GM18858 (cell line): ENCODE measurements around the gene TES.
"Not testable (repeated sequence)": the region's sequence is repeated elsewhere in the genome, so short reads cannot be mapped to it uniquely, and the experiment has no call there.

Source experiments
- ATAC-seq: cut with Tn5 transposase; IDR thresholded peaks from one replicate; pipeline ENCODE4 v1.9.1; 2021; ENCODE audit not compliant: unreplicated experiment

The TES gene

DNA sequence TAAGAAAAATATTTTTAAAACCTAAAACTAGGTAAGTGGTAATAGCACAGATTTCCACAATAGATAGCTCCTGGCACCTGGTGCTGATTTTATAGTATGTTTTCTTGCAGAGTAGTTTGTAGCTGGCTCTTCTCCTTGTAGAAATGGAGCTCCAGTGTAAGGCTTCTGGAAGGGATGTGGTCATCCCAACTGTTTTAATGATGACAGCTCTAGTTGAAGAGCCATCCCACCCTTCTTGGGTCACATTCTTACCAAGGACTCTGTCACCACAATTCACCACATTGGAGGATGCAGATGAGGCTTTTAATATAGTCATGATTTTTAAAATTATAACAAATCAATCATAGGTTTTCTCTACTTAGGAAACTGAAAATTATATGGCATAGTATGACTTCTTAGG, 31.0 kb downstream of the TES start:
- no peak for ATAC-seq

DNA sequence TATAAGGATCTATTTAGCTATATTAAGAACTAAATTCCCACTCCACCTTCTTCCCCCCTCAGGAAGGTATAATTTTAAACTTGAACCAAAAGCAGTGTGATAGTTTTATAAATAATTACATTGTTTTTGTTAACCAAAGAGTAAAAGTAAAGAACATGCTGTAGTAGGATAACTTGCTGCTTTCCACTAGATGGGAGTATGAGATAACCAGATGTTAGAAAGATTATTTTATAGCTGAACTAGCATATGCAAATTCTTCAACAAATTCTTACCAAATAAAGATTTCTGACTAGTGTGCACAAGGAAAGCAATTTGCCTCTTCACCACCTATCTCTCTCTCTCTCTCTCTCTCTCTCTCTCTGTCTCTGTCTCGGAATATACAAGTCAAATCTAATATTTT, 31.8 kb downstream of the TES start:
- ATAC-seq = no peak

DNA sequence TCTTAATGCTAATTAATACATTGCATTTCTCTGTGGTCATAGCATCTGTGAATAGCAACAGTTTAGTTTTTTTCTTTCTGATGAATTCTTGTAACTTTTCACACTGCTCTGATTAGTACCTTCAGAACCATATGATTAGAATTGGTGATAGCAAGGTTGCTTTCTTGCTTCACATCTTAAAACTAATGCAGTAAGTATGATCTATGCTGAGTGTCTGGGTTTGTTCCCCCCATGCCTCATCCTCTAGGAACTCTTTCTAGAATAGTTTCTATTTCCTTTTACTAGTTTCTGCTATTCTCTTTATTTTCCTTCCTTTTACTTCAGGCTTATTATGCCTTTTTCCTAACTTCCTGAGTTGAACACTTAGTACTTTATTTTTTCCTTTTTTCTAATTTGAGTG, 32.4 kb downstream of the TES start:
- no peak for ATAC-seq

DNA sequence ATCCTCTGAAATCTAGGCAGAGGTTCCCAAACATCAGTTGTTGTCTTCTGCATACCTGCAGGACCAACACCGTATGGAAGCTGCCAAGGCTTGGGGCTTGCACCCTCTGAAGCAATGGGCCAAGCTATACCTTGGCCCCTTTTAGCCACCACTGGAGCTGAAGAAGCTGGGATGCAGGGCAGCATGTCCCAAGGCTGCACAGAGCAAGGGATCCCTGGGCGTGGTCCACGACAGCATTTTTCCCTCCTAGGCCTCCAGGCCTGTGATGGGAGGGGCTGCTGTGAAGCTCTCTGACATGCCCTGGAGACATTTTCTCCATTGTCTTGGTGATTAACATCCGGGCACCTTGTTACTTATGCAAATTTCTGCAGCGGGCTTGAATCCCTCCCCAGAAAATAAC, 34.5 kb downstream of the TES start:
- ATAC-seq = not testable (repeated sequence)

DNA sequence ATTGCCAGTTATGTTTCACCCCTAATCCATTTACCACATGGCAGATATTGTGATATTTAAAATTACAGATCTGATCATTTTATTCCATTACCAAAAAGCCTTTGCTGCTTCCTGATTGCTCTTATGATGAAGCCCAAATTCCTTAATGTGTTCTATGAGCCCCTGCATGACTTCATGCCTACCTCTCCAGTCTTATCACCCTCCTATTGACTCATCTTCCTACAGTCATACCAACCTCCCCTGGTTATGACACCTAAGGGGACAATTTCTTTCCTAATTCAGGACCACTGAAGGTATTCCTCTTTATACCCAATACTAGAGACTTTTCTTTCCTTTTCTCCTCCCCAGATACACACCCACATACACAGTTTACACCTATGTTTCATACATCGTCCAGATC, 36.0 kb downstream of the TES start:
- ATAC-seq = no peak

DNA sequence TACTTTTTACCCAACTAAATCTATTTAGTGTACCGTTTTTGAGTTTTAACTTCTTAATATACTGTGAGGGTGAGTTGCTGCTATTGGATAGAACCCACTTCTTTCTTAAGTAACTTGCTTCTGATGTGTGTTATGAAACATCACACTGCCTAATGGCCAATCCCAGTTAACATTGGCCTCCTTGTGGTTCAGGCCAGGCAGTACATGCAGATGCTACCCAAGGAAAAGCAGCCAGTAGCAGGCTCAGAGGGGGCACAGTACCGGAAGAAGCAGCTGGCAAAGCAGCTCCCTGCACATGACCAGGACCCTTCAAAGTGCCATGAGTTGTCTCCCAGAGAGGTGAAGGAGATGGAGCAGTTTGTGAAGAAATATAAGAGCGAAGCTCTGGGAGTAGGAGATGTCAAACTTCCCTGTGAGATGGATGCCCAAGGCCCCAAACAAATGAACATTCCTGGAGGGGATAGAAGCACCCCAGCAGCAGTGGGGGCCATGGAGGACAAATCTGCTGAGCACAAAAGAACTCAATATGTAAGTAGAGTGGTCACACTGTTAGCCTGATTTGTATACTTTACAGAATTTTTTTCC, 39.7 kb downstream of the TES start:
- peak; percentile 70 for ATAC-seq

DNA sequence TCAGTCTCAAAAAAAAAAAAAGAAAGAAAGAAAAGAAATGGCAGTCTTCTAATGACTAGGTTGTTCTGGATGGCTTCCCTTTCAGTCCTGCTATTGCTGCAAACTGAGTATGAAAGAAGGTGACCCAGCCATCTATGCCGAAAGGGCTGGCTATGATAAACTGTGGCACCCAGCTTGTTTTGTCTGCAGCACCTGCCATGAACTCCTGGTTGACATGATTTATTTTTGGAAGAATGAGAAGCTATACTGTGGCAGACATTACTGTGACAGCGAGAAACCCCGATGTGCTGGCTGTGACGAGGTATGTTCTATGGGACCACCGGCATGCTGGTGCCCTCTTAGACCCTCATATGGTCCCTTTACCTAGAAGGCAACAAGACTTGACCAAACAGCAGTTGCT, 41.3 kb downstream of the TES start:
- ATAC-seq = no peak

DNA sequence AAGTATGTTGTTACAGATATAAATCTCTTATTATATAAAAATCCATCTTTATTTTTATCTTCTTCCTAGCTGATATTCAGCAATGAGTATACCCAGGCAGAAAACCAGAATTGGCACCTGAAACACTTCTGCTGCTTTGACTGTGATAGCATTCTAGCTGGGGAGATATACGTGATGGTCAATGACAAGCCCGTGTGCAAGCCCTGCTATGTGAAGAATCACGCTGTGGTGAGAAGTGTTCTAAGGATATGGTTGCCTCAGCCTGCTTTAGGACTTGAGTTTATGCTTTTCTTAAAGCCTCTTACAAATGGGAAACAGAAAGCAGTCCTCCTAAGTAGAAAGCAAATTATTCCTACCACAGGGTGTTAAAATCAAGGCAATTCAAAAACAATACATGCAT, 41.9 kb downstream of the TES start:
- no peak for ATAC-seq

DNA sequence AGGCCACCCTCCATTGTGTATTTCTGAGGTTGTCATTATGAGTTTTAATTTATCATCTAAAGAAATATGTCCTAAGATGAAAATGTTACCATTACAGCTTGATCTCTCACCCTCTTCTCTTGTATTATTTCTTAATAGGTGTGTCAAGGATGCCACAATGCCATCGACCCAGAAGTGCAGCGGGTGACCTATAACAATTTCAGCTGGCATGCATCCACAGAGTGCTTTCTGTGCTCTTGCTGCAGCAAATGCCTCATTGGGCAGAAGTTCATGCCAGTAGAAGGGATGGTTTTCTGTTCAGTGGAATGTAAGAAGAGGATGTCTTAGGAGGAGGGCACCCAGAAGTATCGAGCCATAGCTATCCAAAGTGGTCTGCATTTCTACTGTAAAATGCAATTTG, 46.8 kb downstream of the TES start:
- no peak for ATAC-seq

DNA sequence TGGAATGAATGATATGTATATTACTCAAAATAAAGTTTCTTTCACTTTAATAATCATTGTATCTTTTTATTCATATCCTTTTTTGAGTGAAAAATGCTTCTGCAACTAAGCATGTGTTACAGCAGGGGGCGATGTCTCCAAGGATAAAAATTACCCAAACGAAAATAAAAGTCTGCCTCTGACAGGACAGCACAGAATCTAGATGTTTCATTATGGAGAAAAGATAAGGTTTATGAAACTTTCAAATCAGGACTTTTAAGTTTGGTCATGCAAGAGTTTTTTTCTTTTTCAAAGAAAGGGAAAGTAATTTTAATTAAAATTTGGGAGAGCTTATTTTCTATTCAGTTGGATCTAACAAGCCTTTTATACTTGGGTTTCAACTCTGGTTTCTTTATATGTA, 48.4 kb downstream of the TES start:
- ATAC-seq = no peak

DNA sequence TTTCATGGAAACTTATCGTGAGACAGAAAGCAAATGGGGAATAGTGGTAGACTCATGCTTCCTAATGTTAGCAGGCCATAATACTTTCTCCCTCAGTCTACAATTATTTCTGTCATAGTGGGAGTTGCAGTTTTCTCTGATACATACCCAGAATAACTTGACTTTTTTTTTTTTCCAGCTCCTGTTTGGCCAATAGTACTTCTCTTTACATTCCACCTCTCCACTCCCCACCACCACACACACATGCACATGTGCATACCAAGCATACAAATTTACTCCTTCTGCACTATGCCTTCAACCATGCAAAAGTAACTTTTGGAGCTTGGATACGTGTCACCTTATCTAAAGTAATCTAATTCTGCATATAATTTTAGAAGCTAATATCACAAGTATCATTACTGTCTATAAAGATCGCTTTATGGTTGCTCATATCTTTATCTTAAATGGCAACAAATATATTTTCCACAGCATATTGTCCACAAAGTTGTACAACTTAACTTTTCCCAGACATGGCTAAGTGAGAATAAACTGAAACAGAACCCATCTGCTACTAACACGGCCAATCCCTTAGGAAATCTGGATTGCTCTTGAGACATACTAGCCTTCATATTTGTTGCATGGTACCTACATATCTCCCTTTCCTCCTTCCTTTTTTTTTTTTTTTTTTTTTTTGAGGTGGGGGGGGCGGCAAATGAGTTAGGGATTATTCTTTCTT, 49.0 kb downstream of the TES start:
- ATAC-seq = no peak

DNA sequence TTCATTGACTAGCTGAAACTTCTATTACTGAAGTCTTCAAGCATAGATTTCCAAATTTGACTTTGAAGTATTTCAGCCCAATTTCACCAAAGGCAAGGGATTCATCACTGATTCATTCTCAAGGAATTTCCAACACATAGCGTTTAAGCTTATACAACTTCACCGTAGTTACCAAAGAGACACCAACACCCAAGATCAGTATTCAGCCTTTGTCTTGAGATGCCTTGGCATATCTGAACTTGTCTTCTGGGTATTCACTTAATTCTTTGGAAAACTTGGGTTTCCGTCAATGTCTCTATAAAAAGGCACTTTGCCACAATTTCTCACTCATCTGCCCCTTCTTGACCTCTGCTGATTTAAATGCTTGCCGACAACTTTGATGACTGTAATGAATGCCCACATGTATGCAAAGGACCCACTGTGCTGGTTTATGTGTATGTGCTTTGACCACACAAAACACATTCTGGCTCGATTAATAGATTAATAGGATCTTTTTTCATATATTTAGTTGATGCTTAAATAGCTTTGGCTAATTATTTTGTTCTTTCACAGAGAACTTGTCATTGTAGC, 49.6 kb downstream of the TES start:
- no peak for ATAC-seq

DNA sequence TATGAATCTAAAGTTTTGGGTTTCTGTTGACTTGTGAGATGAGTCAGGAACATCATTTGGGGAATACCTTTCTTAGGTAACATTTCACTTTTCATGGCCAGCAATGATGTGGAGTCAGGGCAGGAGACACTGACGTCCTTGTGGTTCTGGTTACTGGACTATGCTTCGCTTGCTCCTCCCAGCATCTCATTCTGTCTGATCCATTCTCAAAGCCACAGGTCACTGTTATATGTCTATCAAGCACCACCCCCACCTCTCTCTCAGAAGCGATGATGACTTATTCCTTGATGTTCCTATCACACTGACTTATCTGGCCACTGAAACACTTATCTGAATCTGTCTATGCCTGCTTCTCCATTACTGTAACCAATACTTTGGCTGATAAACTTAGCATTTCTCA, 51.6 kb downstream of the TES start:
- no peak for ATAC-seq

DNA sequence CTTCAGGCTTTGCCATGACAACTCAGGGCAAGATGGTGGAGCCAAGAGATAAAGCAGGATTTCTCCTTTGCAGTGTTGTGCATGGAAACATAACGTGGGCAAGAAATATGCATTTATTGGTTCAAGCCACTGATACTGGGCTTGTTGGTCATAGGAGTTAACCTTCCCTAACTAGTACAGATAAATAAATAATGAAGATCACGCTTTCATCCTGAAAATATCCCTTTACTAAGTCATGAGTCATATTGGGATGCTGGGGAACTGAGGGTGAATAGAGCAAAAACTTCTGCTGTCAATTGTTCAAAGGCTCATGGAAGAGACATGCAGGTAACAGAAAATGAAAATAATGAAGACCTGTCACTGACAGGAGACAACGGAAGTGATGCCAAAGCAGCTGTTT, 55.5 kb downstream of the TES start:
- no peak for ATAC-seq

DNA sequence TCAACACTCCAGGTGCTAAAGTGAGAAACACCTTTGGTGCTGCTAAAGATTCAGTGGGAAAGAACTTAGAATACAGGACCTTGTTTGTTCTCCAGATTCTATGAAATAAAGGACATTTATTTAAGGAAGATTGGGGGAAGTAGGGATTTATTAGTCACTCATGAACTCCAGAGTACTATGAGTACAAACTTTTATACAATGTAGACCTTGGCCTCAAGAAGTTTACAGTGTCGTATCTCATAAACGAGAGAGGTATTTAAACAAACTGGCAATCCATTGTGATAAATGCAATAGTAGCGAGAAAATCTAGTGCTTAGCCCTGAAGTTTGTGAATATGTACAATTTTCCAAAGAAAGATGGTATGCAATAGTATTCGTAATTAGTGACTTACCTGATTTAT, 59.1 kb downstream of the TES start:
- ATAC-seq = no peak

DNA sequence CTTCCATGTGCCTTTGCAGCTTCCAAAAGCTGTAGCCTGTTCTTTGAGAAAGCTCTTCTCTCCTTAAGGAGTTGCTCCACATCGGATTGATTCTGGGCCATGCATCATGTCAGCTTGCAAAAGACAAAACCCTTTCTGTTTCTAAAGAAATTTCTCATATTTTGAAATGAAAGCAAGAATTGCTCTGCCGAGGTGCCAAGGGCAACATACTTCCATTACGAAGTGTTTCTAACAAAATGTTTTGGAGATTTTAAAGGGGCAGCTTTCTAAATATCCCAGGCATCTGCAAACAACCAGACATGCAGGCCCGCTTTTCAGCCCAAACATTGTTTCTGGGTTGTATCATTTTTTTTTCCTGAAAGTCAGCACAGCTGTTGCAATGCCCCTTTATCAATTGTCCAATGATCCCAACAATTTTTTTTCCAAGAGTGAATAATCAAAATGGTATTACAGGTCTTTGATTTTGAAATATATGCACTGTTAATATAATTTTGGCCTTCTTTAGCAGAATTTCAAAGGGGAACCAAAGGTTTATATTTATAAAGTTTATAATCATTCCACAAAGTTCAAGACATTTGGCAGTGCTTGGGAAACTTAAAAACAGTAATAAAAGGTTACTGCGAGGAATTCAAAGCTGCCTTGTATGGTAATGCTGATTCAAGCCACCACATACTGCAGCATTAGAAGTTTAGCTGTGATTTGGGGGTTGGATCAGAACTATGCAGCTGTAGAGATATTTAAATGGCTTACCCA, 61.0 kb downstream of the TES start:
- no peak for ATAC-seq

DNA sequence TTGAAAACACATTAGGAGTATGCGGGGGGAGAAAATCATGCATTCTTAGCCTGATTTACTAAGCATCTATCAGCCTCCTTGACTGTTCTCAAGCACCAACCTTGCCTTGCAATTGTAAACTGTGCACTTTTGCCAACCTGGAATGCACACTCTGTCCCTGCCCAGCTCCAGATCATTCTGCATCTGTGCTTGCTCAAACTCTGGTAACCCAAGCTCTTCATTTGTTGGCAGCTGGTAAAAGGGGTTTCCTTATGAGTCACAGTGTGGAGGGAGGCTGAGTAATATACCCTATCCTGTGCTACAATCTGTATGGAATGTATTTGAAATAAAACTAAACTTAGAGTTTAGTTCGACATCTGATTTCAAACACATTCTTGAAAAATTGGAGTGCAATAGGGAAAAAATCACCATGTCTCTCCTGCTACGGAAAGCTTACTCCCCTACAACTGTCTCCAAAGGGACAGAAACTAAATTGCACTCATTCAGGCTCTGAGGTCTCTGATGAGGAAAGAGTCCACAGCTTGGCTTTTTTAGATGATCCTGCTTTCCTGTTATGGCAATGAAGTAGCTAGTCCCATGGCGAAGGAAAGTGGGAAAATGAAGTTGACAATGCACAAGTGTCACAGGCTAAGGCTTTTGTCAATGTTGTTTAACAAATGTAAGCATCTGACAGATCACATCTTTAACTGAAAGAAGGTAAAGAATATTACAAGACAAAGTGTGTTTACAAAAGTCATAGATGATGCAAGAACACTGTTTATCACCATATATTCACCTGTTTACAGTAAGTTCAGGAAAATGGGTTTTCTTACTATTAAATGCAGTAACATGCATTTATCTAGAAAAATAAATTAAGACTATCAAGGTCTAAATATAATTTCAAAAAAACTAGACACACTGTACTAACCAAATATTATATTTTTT, 61.9 kb downstream of the TES start:
- no peak for ATAC-seq

DNA sequence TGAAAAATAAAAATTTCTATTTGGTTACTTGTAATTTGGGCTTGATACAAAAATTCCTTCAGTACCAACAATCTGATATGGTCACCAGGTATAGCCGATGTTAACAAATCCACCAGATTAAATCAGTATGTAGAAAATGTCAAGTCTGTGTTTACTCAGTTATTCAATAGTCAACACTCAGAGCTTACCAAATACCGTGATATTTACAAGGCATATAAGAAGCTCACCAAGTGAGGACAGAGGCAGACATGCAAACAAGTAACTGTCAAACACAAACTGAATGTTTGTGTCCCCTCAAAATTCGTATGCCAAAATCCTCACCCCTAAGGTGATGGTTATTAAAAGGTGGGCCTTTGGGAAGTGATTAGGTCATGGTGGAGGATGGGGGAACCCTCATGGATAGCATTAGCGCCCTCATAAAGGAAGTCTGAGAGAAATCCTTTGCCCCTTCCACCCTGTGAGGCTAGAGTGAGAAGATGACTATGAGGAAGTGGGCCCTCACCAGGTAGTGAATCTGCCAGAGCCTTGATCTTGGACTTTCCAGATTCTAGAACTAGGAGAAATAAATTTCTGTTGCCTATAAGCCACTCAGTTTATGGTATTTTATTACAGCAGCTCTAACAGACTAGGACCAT, 63.1 kb downstream of the TES start:
- no peak for ATAC-seq

DNA sequence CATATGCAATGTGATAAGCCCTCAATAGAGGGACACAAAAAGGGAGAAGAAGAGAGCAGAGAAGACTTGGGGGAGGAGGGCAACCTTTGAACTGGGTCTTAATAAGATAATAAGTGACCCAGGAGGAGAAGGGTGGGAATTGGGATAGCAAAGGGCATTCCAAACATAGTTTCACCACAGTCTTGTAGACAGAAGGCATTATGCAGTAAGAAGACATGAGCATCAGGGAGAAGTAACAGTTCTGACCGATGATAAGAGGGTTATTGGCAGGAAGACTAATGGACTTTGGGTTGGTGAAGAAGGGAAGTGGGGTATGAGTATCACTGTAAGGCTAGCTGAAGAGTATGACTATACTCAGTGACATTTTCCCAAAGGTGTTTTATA, 63.6 kb downstream of the TES start:
- no peak for ATAC-seq

DNA sequence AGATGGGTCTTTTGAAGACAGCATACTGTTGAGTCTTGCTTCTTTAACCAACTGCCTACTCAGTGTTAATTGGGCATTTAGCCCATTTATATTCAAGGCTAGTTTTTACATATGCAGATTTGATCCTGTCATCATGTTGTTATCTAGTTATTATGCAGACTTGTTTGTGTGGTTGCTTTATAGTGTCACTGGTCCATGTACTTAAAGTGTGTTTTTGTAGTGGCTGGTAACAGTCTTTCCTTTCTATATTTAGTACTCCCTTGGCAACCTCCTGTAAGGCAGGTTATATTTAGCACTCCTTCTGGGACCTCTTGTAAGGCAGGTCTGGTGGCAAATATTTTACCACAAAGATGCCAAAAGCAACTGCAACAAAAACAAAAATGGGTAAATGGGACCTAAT, 66.7 kb downstream of the TES start:
- ATAC-seq = no peak

DNA sequence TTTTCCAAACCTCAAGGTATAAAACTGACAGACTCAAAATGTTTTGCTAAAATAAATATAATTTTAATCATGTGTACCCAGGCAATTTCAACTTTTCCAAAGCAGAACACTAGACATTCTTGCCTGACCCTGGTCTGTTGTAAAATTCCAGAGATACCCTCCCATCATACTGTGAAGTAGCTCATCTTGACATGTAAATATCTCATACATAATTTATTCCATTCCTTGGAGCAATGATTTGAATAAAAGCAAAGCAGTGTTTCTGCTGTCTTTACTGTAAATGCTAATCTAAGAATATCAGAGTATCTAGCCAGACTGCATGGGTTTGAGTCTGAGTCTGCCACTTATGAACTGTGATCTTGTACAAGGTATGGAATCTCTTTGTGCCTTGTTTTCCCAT, 68.9 kb downstream of the TES start:
- no peak for ATAC-seq
